Measurements from ENCODE around the gene TSHZ2.

TSHZ2 gene

GRCh38 chr20:52972190-52972937 lies at the start of gene TSHZ2:
TSS of gene TSHZ2 (plus strand) at chr20:52972358. CDS start at chr20:52973294, 936 bp downstream.
- DNase-seq (ENCODE audit: extremely low read depth in 1 of 2, low read depth in 1 of 2) = no peak

DNA sequence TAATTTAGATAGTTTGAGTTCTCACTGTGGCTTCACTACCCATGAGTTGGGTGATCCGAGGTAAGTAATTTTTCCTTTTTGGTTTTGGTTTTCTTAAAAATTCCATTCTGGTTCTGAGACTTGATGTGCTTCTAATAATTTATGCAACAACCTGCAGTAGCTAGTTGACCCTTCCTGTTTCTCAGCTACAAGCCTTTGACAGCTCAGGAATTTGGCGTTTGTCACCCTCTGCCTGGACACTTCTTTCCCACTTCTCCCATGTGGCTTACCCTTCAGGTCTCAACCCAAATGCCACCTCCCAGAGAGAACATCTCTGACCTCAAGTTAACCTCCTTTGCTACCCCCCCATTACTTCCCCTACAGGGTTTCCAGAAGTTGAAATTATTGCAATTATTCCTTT lies 49.7 kb upstream of the TSHZ2 start:
- DNase-seq (ENCODE audit: extremely low read depth in 1 of 2, low read depth in 1 of 2) = no peak

GRCh38 chr20:52923123-52923937 lies 48.8 kb upstream of the TSHZ2 start:
- DNase-seq (ENCODE audit: extremely low read depth in 1 of 2, low read depth in 1 of 2) = no peak

- DNase-seq (ENCODE audit: extremely low read depth in 1 of 2, low read depth in 1 of 2) = no peak
Measured at GRCh38 chr20:52924411-52925271, 47.5 kb upstream of the TSHZ2 start.

GRCh38 chr20:52926505-52926904 lies 45.7 kb upstream of the TSHZ2 start:
- no peak for DNase-seq (ENCODE audit: extremely low read depth in 1 of 2, low read depth in 1 of 2)

GRCh38 chr20:52933867-52934266 lies 38.3 kb upstream of the TSHZ2 start:
- DNase-seq (ENCODE audit: extremely low read depth in 1 of 2, low read depth in 1 of 2) = no peak

DNA sequence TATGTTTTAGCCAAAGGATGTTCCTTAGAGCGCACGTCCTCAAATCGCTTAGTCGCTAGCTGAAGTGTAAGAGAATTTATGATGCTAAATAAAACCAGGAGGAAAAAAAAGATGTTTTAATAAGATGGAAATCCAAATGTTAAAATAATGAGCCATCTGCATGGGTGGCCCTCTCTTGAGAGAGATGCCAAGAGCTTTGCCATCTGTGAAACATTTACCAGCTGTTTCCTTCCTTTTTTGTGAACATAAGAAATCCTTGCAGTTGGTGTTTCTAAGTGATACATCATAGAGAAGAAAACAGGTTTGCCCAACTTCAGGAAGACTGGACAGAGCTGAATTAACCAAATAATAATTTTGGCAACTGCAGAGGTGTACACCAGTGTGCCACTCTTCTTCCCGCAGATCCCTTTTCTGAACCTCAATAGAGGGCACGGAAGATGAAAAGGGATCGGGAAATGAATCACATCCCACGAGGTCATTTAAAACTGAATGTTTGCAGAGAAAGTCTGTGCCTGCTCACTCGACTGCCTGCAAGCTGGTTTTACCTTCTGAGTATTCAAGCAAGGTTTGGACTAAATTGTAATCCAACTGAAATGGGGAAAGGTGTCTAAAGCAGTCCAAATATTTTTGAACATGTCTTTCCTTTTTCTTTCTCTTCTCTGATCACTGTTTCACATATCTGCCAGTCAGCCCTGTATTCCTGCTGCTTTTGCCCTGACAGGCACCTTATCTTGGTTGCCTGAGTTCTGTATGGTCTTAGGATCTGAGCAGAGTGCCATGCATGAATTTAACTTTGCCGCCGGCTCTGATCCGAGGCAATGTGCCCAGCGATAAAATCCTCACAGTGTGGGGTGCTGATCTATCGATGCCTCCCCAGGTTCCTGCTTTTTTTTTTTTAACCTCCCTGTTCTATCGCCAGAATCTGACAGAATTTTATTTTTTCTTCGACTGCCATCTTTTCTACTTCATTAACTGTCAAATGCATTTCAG lies 35.5 kb upstream of the TSHZ2 start:
- no peak for DNase-seq (ENCODE audit: extremely low read depth in 1 of 2, low read depth in 1 of 2)

DNA sequence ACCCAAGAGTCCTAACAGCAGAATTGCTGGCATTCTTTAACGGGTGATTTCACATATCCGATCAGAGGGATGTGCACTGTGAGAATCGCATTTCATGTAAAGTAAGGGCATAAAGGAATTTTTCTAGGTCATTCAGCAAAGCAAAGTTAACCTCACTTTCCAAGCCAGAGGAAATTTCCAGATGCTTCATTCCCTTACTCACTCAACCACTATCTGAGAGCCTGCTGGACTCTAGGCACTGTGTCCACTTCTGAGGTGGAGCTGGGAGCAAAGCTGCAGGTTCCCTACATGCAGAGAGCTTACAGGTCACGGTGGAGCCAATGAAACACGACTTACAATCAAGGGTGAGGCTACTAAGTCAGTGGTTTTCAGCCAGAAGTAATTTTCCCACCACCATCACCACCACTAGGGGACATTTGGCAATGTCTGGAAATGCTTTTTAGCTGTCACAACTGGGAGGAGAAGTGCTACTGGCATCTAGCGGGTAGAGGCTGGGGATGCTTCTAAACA lies 34.5 kb upstream of the TSHZ2 start:
- no peak for DNase-seq (ENCODE audit: extremely low read depth in 1 of 2, low read depth in 1 of 2)

DNA sequence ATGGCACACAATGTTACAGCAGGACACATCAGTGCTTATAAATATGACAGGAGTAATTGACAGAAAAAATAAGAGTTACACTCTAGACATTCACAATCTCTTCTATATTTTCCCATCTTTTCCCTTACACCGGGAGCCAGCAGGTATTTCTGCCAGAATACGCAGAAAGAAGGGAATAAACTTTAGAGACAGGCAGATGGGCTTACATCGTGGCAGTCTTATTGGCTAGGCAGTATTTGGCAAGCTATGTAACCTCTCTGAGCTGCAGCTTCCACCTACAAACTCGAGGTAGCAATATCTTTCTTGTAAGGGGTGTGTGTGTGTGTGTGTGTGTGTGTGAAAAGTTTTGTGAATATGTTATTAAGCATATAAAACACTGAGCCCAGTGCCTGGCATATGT lies 33.0 kb upstream of the TSHZ2 start:
- DNase-seq (ENCODE audit: extremely low read depth in 1 of 2, low read depth in 1 of 2) = no peak

- DNase-seq (ENCODE audit: extremely low read depth in 1 of 2, low read depth in 1 of 2) = no peak
Measured at GRCh38 chr20:52941808-52942207, 30.4 kb upstream of the TSHZ2 start.

- no peak for DNase-seq (ENCODE audit: extremely low read depth in 1 of 2, low read depth in 1 of 2)
Measured at GRCh38 chr20:52943185-52943841, 28.8 kb upstream of the TSHZ2 start.

DNA sequence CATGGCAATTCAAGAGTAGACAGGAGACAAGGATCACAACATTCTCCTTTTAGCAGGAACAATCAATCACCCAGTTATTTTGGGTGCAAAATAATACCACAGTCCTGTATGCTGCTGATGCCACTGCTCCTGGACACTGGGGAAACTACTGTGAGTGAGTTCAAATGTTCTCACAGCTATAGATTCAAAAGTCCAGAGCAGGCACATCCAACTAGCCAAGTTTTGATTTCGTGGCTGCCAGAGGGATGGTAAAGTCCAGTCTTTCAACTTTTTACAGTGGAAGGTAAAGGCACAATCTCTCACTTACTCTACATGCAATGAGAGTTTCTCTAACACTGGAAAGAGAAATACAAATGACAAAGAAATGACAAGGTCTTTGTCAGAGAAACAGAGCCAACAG lies 26.9 kb upstream of the TSHZ2 start:
- DNase-seq (ENCODE audit: extremely low read depth in 1 of 2, low read depth in 1 of 2) = no peak

DNA sequence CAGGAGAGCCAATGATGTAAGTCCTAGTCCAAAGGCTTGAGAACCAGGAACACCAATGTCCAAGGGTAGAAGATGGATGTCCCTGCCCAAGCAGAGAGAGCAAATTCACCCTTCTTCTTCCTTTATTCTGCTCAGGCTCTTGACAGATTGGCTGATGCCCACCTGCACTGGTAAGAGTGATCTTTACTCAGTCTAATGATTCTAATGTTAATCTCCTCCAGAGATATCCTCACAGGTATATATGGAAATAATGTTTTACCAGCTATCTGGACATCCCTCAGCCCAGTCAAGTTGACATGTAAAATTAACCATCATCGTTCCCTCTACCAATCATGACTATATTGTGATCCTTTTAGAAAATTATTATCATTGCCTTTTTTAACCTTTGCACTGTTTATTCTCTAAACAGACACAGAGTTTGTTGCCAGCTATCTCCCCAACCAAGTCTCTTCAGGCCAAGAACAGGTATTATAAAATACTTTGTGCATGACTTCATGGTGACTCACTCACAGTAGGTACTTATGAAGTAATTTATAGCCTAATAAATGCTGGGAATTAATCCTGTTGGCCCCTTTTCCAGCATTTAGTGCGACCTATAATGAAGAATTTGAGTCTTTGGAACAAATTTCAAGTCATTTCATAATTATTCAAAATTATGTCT lies 26.2 kb upstream of the TSHZ2 start:
- DNase-seq (ENCODE audit: extremely low read depth in 1 of 2, low read depth in 1 of 2) = no peak

DNA sequence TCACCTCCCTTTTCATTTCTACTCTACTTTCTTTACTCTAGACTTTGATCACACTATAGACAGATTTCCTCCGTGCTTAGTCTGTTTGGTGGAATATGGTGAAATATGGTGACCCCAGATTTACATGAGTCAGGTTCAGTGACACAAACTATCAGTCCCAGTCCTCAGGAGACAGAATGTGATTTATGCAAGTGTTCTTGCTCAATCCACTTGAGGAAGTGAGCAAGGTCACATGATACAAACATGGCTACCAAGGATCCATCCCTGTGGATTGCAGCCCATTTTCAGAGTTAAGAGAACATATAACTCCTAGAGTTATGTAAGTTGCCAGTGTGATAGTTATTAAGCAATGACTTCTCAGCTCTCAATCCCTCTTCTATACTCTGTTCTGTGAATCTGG lies 23.7 kb upstream of the TSHZ2 start:
- DNase-seq (ENCODE audit: extremely low read depth in 1 of 2, low read depth in 1 of 2) = no peak

- DNase-seq (ENCODE audit: extremely low read depth in 1 of 2, low read depth in 1 of 2) = no peak
Measured at GRCh38 chr20:52953020-52953419, 19.1 kb upstream of the TSHZ2 start.

GRCh38 chr20:52954849-52955248 lies 17.3 kb upstream of the TSHZ2 start:
- DNase-seq (ENCODE audit: extremely low read depth in 1 of 2, low read depth in 1 of 2) = no peak

GRCh38 chr20:52958211-52958610 lies 13.9 kb upstream of the TSHZ2 start:
- DNase-seq (ENCODE audit: extremely low read depth in 1 of 2, low read depth in 1 of 2) = no peak

GRCh38 chr20:52959125-52959524 lies 13.0 kb upstream of the TSHZ2 start:
- no peak for DNase-seq (ENCODE audit: extremely low read depth in 1 of 2, low read depth in 1 of 2)

GRCh38 chr20:52962183-52962582 lies 10.0 kb upstream of the TSHZ2 start:
- DNase-seq (ENCODE audit: extremely low read depth in 1 of 2, low read depth in 1 of 2) = no peak
